Natural killer cell treated with Interleukin-12 subunit alpha and Interleukin-12 subunit beta and Interleukin-15 and Interleukin-18, amount 100 ng/mL, for 72 hours (primary cell): ENCODE data around the gene CHCHD6. TPM values are rescaled to one million over a fixed set of nuclear protein-coding genes. Genes with fewer than 3 reads are reported as not detected.

Source experiments
- ATAC-seq, 2 donors: fragments of 150-1000 bp; cut with Tn5 transposase in 1 of 2; sonication (Bioruptor Pico), chemical (Tn5 transposase) in 1 of 2; 2 replicates each; pipeline ENCODE4 v1.10.0; 2021
- DNase-seq: peaks from one replicate; pipeline ENCODE4 v3.0.0; 2022; ENCODE audit warnings: low spot score
- H3K27ac Mint-ChIP-seq, 2 donors: 1 replicate in 1 of 2; 2 replicates in 1 of 2; pipeline ENCODE4 v1.8.0; 2022; ENCODE audit warnings: mixed read lengths in 2 of 2, mild to moderate bottlenecking in 1 of 2, moderate library complexity in 1 of 2
- H3K27me3 Mint-ChIP-seq, 2 donors: 1 replicate in 1 of 2; 2 replicates in 1 of 2; pipeline ENCODE4 v1.8.0; 2022; ENCODE audit warnings: mixed read lengths in 2 of 2
- H3K36me3 Mint-ChIP-seq: one replicate; pipeline ENCODE4 v1.8.0; 2022; ENCODE audit warnings: mixed read lengths
- H3K4me1 Mint-ChIP-seq, 2 donors: 1 replicate in 1 of 2; 2 replicates in 1 of 2; pipeline ENCODE4 v1.8.0; 2022; ENCODE audit warnings: low read depth in 2 of 2, mixed read lengths in 2 of 2, mild to moderate bottlenecking in 1 of 2
- H3K4me3 Mint-ChIP-seq: one replicate; pipeline ENCODE4 v1.8.0; 2022; ENCODE audit warnings: mixed read lengths
- H3K9me3 Mint-ChIP-seq: 2 replicates; pipeline ENCODE4 v1.8.0; 2022; ENCODE audit warnings: mixed read lengths
- total RNA-seq, 2 donors: library from RNA; stranded (reverse); gene quantifications; one replicate each; pipeline ENCODE4 v1.2.3, GENCODE V29; 2022

Gene CHCHD6
- total RNA-seq, 2 donors from 2014 or later = 8.0 to 13.3 TPM

- no peaks in the 10 kb centered on the region for H3K9me3 Mint-ChIP-seq
- H3K27ac Mint-ChIP-seq = no peak overlapping the region
- DNase-seq (no peak), ATAC-seq (peak; percentile 32 to 38)
- H3K36me3 Mint-ChIP-seq = no peaks in the 10 kb centered on the region
- H3K27me3 Mint-ChIP-seq = no peaks in the 10 kb centered on the region
- no peak overlapping the region for H3K4me3 Mint-ChIP-seq
- H3K4me1 Mint-ChIP-seq = peaks cover 0 to under 1% of the 10 kb centered on the region in 2 donors
Measured at GRCh38 chr3:126858887-126859286, 154.8 kb downstream of the CHCHD6 start.

- Mint-ChIP-seq H3K4me1 (peaks cover 0 to 5% of the 10 kb centered on the region in 2 donors), H3K9me3 (no peaks in the 10 kb centered on the region), H3K4me3 (no peak overlapping the region), H3K36me3 (no peaks in the 10 kb centered on the region), H3K27me3 (no peaks in the 10 kb centered on the region), H3K27ac (no peak overlapping the region)
- no peak for ATAC-seq
- no peak for DNase-seq
Measured at GRCh38 chr3:126859415-126860246, 155.6 kb downstream of the CHCHD6 start.

- Mint-ChIP-seq H3K27me3 (no peaks in the 10 kb centered on the region), H3K36me3 (peaks cover 8% of the 10 kb centered on the region), H3K4me3 (peak overlapping the region; percentile 5), H3K27ac (no peak overlapping the region), H3K9me3 (no peaks in the 10 kb centered on the region), H3K4me1 (peaks cover 11 to 14% of the 10 kb centered on the region in 2 donors)
- DNase-seq (no peak), ATAC-seq (no peak)
Measured at GRCh38 chr3:126865736-126866135, 161.7 kb downstream of the CHCHD6 start.

- Mint-ChIP-seq H3K4me1 (peaks cover 11 to 14% of the 10 kb centered on the region in 2 donors), H3K27ac (no peak overlapping the region), H3K4me3 (no peak overlapping the region), H3K36me3 (peaks cover 8% of the 10 kb centered on the region), H3K27me3 (no peaks in the 10 kb centered on the region), H3K9me3 (no peaks in the 10 kb centered on the region)
- ATAC-seq (no peak), DNase-seq (no peak)
Measured at GRCh38 chr3:126866175-126866759, 162.2 kb downstream of the CHCHD6 start.

- no peak for ATAC-seq
- H3K4me3 Mint-ChIP-seq = no peak overlapping the region
- H3K4me1 Mint-ChIP-seq = peaks cover 11 to 14% of the 10 kb centered on the region in 2 donors
- no peaks in the 10 kb centered on the region for H3K9me3 Mint-ChIP-seq
- peaks cover 8% of the 10 kb centered on the region for H3K36me3 Mint-ChIP-seq
- no peaks in the 10 kb centered on the region for H3K27me3 Mint-ChIP-seq
- H3K27ac Mint-ChIP-seq = no peak overlapping the region
- DNase-seq = no peak
Measured at GRCh38 chr3:126867190-126867862, 163.3 kb downstream of the CHCHD6 start.

GRCh38 chr3:126867863-126868200 is 163.8 kb downstream of the CHCHD6 start:
- no peak for ATAC-seq
- no peak overlapping the region for H3K4me3 Mint-ChIP-seq
- H3K27ac Mint-ChIP-seq = no peak overlapping the region
- no peak for DNase-seq
- no peaks in the 10 kb centered on the region for H3K27me3 Mint-ChIP-seq
- peaks cover 11 to 14% of the 10 kb centered on the region in 2 donors for H3K4me1 Mint-ChIP-seq
- peaks cover 8% of the 10 kb centered on the region for H3K36me3 Mint-ChIP-seq
- H3K9me3 Mint-ChIP-seq = no peaks in the 10 kb centered on the region

GRCh38 chr3:126870608-126871210 is 166.7 kb downstream of the CHCHD6 start:
- Mint-ChIP-seq H3K36me3 (peaks cover 2% of the 10 kb centered on the region), H3K27me3 (no peaks in the 10 kb centered on the region), H3K4me3 (no peak overlapping the region), H3K27ac (no peak overlapping the region), H3K9me3 (no peaks in the 10 kb centered on the region), H3K4me1 (peaks cover 2% of the 10 kb centered on the region in 2 donors)
- no peak for DNase-seq
- ATAC-seq = no peak

- peaks cover 0 to 6% of the 10 kb centered on the region in 2 donors for H3K27me3 Mint-ChIP-seq
- no peak overlapping the region for H3K27ac Mint-ChIP-seq
- no peak overlapping the region for H3K4me3 Mint-ChIP-seq
- peaks cover 0 to under 1% of the 10 kb centered on the region in 2 donors for H3K4me1 Mint-ChIP-seq
- ATAC-seq (no peak), DNase-seq (no peak)
- H3K9me3 Mint-ChIP-seq = no peaks in the 10 kb centered on the region
- H3K36me3 Mint-ChIP-seq = no peaks in the 10 kb centered on the region
Measured at GRCh38 chr3:126872701-126873342, 168.8 kb downstream of the CHCHD6 start.

GRCh38 chr3:126873416-126873815 is 169.4 kb downstream of the CHCHD6 start:
- Mint-ChIP-seq H3K27me3 (peaks cover 0 to 11% of the 10 kb centered on the region in 2 donors), H3K27ac (no peak overlapping the region), H3K4me3 (no peak overlapping the region), H3K36me3 (no peaks in the 10 kb centered on the region), H3K9me3 (no peaks in the 10 kb centered on the region), H3K4me1 (peaks cover 0 to 6% of the 10 kb centered on the region in 2 donors)
- no peak for DNase-seq
- ATAC-seq = no peak

- ATAC-seq (no peak), DNase-seq (no peak)
- Mint-ChIP-seq H3K4me1 (peaks cover 0 to 6% of the 10 kb centered on the region in 2 donors), H3K9me3 (no peaks in the 10 kb centered on the region), H3K27me3 (peaks cover 0 to 11% of the 10 kb centered on the region in 2 donors), H3K36me3 (no peaks in the 10 kb centered on the region), H3K4me3 (no peak overlapping the region), H3K27ac (no peak overlapping the region)
Measured at GRCh38 chr3:126878664-126879063, 174.6 kb downstream of the CHCHD6 start.

- Mint-ChIP-seq H3K9me3 (no peaks in the 10 kb centered on the region), H3K4me3 (no peak overlapping the region), H3K27me3 (peaks cover 0 to 11% of the 10 kb centered on the region in 2 donors), H3K4me1 (peaks cover 0 to 6% of the 10 kb centered on the region in 2 donors), H3K27ac (no peak overlapping the region), H3K36me3 (no peaks in the 10 kb centered on the region)
- ATAC-seq (no peak), DNase-seq (no peak)
Measured at GRCh38 chr3:126880901-126881300, 176.9 kb downstream of the CHCHD6 start.

GRCh38 chr3:126881861-126882260 is 177.8 kb downstream of the CHCHD6 start:
- Mint-ChIP-seq H3K27me3 (peaks cover 0 to 8% of the 10 kb centered on the region in 2 donors), H3K36me3 (no peaks in the 10 kb centered on the region), H3K4me1 (peaks cover 0 to 6% of the 10 kb centered on the region in 2 donors), H3K9me3 (no peaks in the 10 kb centered on the region), H3K27ac (no peak overlapping the region), H3K4me3 (no peak overlapping the region)
- DNase-seq = no peak
- no peak for ATAC-seq

GRCh38 chr3:126883241-126883640 is 179.2 kb downstream of the CHCHD6 start:
- ATAC-seq (no peak), DNase-seq (no peak)
- Mint-ChIP-seq H3K27ac (no peak overlapping the region), H3K4me3 (no peak overlapping the region), H3K27me3 (peaks cover 0 to 5% of the 10 kb centered on the region in 2 donors), H3K4me1 (peaks cover 0 to 2% of the 10 kb centered on the region in 2 donors), H3K9me3 (no peaks in the 10 kb centered on the region), H3K36me3 (no peaks in the 10 kb centered on the region)
